Lower leg skin (tissue), 3 donors: ENCODE measurements around the gene CASK.

Source experiments
- CTCF ChIP-seq, 3 donors: fragments of 450-650 bp; IDR thresholded peaks; one replicate each; pipeline ENCODE4 v1.5.1; 2016; ENCODE audit warnings: antibody characterized with exemption in 3 of 3, mild to moderate bottlenecking in 3 of 3, moderate library complexity in 2 of 3
- POLR2A ChIP-seq, 2 donors: fragments of 450-650 bp; IDR thresholded peaks; one replicate each; pipeline ENCODE4 v1.6.1; 2016 to 2017; ENCODE audit warnings: antibody characterized with exemption in 2 of 2, mild to moderate bottlenecking in 1 of 2, moderate library complexity in 1 of 2

- TF ChIP-seq POLR2A (IDR thresholded peaks at IDR 0.05) (no peak), CTCF (IDR thresholded peaks at IDR 0.05) (no peak)
These were observed 342.8 kb downstream of the CASK start for GRCh38 chrX:41580423-41581064.
